ENCODE results near the gene MYPN. TPM values are rescaled to one million over a fixed set of nuclear protein-coding genes. Genes with fewer than 3 reads are reported as not detected.

The MYPN gene
- total RNA-seq, 2 donors from 2014 or later, result 1.5 to 1.8 TPM

- no peak for DNase-seq (ENCODE audit: low spot score)
- TF ChIP-seq POLR2A (IDR thresholded peaks at IDR 0.05) (no peak), POLR2AphosphoS5 (IDR thresholded peaks at IDR 0.05) (no peak), CTCF (IDR thresholded peaks at IDR 0.05) (no peak)
- WGBS, result 86% methylated on average over 4 of the region's 4 CpGs
- Histone ChIP-seq H3K36me3 (no peaks in the 10 kb centered on the region), H3K27me3 (replicated peaks; ENCODE audit: insufficient read depth) (no peaks in the 10 kb centered on the region), H3K4me3 (no peak overlapping the region), H3K27ac (no peak overlapping the region), H3K9me3 (no peaks in the 10 kb centered on the region), H3K4me1 (replicated peaks) (no peaks in the 10 kb centered on the region)
- intact Hi-C loops (cut with DNase I), result no loop called here
Measured at GRCh38 chr10:68090586-68090985, 18.7 kb upstream of the MYPN start.

GRCh38 chr10:68092512-68092911, 16.8 kb upstream of the MYPN start:
- no peaks in the 10 kb centered on the region for H3K27me3 ChIP-seq (replicated peaks; ENCODE audit: insufficient read depth)
- no peak overlapping the region for H3K4me3 ChIP-seq
- no peak for DNase-seq (ENCODE audit: low spot score)
- TF ChIP-seq CTCF (IDR thresholded peaks at IDR 0.05) (no peak), POLR2AphosphoS5 (IDR thresholded peaks at IDR 0.05) (no peak), POLR2A (IDR thresholded peaks at IDR 0.05) (no peak)
- H3K36me3 ChIP-seq, result no peaks in the 10 kb centered on the region
- intact Hi-C loops (cut with DNase I), result no loop called here
- WGBS, result 89% methylated on average over 2 of the region's 2 CpGs
- no peaks in the 10 kb centered on the region for H3K9me3 ChIP-seq
- no peak overlapping the region for H3K27ac ChIP-seq
- no peaks in the 10 kb centered on the region for H3K4me1 ChIP-seq (replicated peaks)

GRCh38 chr10:68095153-68095552, 14.1 kb upstream of the MYPN start:
- H3K36me3 ChIP-seq, result no peaks in the 10 kb centered on the region
- no peaks in the 10 kb centered on the region for H3K9me3 ChIP-seq
- TF ChIP-seq CTCF (IDR thresholded peaks at IDR 0.05), result no peak
- no peak for TF ChIP-seq POLR2A (IDR thresholded peaks at IDR 0.05)
- TF ChIP-seq POLR2AphosphoS5 (IDR thresholded peaks at IDR 0.05), result no peak
- DNase-seq (ENCODE audit: low spot score), result no peak
- no peak overlapping the region for H3K27ac ChIP-seq
- 78% methylated on average over 2 of the region's 2 CpGs for WGBS
- H3K27me3 ChIP-seq (replicated peaks; ENCODE audit: insufficient read depth), result no peaks in the 10 kb centered on the region
- intact Hi-C loops (cut with DNase I), result no loop called here
- H3K4me3 ChIP-seq, result no peak overlapping the region
- no peaks in the 10 kb centered on the region for H3K4me1 ChIP-seq (replicated peaks)

GRCh38 chr10:68096913-68097516, 12.3 kb upstream of the MYPN start:
- no peak overlapping the region for H3K27ac ChIP-seq
- H3K36me3 ChIP-seq, result no peaks in the 10 kb centered on the region
- WGBS, result 39% methylated on average over 4 of the region's 4 CpGs
- no peaks in the 10 kb centered on the region for H3K4me1 ChIP-seq (replicated peaks)
- H3K27me3 ChIP-seq (replicated peaks; ENCODE audit: insufficient read depth), result no peaks in the 10 kb centered on the region
- intact Hi-C loops (cut with DNase I), result no loop called here
- no peak for DNase-seq (ENCODE audit: low spot score)
- H3K4me3 ChIP-seq, result no peak overlapping the region
- TF ChIP-seq POLR2A (IDR thresholded peaks at IDR 0.05) (no peak), CTCF (IDR thresholded peaks at IDR 0.05) (no peak), POLR2AphosphoS5 (IDR thresholded peaks at IDR 0.05) (no peak)
- no peaks in the 10 kb centered on the region for H3K9me3 ChIP-seq

- H3K27me3 ChIP-seq (replicated peaks; ENCODE audit: insufficient read depth), result no peaks in the 10 kb centered on the region
- H3K9me3 ChIP-seq, result no peaks in the 10 kb centered on the region
- 95% methylated on average over 3 of the region's 3 CpGs for WGBS
- intact Hi-C loops (cut with DNase I), result no loop called here
- H3K36me3 ChIP-seq, result no peaks in the 10 kb centered on the region
- H3K4me1 ChIP-seq (replicated peaks), result no peaks in the 10 kb centered on the region
- TF ChIP-seq POLR2A (IDR thresholded peaks at IDR 0.05) (no peak), CTCF (IDR thresholded peaks at IDR 0.05) (no peak), POLR2AphosphoS5 (IDR thresholded peaks at IDR 0.05) (no peak)
- H3K4me3 ChIP-seq, result no peak overlapping the region
- no peak for DNase-seq (ENCODE audit: low spot score)
- no peak overlapping the region for H3K27ac ChIP-seq
Measured at GRCh38 chr10:68099736-68100135, 9.6 kb upstream of the MYPN start.
